T47D (cell line): ENCODE results near the gene TSPAN18.

Experiments used
- DNase-seq, 2 experiments: peaks; one replicate each; pipeline versions ENCODE4 v3.0.0 to v3.0.0-alpha.2; 2011 to 2012; ENCODE audit warnings: low read depth in 1 of 2, low spot score in 1 of 2
- JUND ChIP-seq: IDR thresholded peaks from 2 replicates; pipeline ENCODE4 v1.6.1; 2012; ENCODE audit warnings: low read depth
- in situ Hi-C: cut with HindIII; loops from 2 replicates; pipeline ENCODE4 v1.10.0; 2016; ENCODE audit warnings: low sequenced_read_pairs, low pct_unique_long_range_greater_than_20kb

TSPAN18 gene

DNA sequence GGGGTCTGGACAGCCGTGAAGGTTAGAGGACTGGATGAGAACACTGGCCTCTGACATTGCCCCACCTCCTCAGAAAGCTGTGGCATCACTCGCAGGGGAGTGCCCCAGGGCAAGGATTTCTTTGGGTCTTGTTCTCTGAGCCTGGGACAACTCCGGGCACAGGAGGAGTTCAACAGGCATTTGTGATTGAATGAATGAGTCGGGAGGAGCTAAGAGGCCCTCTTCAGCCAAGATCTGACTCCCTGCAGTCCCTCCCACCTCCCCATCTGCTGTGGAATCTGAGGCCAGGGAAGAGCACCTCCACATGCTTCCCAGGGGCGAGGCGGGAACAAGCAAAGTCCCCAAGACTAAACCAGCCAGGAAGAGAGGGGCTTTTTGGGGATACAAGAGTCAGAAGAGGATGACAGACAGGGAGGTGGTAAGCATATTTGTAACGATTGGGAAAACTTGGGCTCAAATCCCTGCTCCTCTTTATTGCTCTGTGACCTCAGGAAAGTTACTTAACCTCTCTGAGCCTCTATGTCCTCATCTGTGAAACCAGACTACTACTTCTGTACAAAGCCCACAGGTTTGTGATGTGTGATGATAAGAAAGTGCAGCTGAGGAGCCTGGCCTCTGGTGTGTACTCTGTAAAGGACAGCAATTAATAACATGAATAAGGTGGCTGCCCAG, 217.6 kb downstream of the TSPAN18 start:
- DNase-seq = no peak
- no peak for TF ChIP-seq JUND
- in situ Hi-C loops = no loop called here

DNA sequence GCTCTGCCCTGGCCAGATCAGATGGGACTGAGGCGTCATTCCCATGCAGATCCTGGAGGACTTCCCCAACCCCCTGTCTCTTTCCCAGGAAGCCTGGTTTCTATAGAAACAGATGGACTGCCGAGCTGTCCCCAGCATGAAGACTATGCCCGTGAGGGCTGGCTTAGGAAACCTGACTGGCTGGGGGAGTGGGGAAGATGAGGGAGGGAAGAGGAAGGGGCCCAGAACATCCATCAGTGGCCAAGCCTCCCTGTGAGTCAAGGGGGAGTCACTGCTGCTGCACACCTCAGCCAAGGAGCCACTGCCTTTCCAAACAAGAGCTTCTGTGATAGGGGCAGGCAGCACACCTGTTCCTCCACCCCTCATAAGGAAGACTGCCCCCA, 218.1 kb downstream of the TSPAN18 start:
- DNase-seq = no peak
- in situ Hi-C loops = no loop called here
- no peak for TF ChIP-seq JUND

DNA sequence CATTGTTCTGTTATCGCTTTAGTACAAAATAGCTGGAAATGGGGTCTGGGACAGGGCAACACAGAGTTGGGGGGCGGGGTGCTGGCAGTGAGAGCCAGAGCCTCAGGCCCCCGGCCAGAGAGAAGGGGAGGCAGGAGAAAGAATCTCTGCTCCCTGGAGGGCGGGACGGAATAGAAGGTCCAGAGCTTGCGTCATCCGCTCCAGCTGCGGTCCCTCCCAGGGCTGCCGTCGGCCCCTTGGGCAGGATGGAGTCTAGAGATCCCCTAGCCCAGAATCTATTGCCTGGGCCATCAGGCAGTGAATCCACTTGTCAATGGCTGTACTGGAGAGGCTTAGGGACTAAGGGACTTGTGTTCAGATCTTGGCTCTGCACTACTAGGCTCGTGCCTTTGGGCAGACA, 218.9 kb downstream of the TSPAN18 start:
- in situ Hi-C loops = no loop called here
- no peak for DNase-seq
- no peak for TF ChIP-seq JUND

DNA sequence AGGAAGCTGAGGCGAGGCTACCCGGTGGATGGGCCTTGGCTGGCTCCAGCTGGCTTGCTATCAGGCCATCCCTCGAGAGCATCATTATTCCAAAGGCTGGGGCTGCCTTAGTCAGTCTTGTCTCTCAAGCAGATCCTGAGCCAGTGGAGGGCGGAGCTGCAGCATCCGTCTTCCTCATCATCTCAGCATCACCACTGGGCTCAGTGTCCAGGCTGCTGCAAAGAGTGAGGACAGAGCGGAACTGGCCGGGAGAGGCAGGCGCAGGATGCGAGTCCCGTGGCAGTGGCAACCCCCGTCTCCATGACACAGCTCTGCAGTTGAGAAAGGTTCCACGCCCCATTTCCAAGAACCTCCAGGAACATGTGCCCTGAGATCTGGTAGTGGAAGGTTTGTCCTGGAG, 219.5 kb downstream of the TSPAN18 start:
- no peak for DNase-seq
- in situ Hi-C loops = no loop called here
- no peak for TF ChIP-seq JUND

DNA sequence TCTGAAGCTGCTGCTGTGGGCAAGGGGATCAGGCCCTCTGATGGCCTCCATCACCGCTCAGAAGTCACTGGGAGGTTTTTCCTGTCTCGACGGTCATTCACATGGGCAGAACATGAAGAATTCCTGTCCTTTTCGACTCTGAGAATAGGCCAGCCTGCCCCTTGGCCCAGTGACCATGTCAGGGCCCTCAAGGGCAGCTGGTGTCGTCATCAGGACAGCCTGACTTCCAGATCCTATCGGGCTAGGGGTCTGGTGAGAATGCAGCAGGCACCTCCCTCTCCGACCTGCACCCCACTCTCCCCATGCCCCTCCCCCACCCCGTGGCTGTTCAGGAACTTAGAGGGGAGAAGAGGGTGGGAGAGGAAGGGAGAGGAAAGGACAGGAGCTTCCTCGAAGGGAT, 220.4 kb downstream of the TSPAN18 start:
- no peak for TF ChIP-seq JUND
- DNase-seq = no peak
- in situ Hi-C loops = no loop called here

DNA sequence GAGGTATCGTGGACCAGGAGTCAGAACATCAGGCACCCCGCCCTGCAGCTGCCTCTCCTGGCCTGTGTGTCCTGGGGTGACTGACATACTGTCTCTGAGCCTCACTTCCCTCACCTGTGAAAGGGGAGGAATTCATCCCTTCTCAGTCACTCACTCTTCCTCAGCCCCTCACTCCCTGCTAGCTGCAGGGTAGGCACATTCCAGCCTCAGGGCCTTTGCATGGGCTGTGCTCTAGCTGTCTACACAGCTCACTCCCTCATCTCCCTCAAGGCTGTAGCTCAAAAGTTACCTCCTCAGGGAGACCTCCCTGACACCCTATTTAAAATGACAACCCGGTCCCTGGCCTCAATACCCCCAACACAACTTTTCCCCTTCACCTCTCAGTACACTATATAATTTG, 221.4 kb downstream of the TSPAN18 start:
- in situ Hi-C loops = no loop called here
- TF ChIP-seq JUND = no peak
- no peak for DNase-seq

DNA sequence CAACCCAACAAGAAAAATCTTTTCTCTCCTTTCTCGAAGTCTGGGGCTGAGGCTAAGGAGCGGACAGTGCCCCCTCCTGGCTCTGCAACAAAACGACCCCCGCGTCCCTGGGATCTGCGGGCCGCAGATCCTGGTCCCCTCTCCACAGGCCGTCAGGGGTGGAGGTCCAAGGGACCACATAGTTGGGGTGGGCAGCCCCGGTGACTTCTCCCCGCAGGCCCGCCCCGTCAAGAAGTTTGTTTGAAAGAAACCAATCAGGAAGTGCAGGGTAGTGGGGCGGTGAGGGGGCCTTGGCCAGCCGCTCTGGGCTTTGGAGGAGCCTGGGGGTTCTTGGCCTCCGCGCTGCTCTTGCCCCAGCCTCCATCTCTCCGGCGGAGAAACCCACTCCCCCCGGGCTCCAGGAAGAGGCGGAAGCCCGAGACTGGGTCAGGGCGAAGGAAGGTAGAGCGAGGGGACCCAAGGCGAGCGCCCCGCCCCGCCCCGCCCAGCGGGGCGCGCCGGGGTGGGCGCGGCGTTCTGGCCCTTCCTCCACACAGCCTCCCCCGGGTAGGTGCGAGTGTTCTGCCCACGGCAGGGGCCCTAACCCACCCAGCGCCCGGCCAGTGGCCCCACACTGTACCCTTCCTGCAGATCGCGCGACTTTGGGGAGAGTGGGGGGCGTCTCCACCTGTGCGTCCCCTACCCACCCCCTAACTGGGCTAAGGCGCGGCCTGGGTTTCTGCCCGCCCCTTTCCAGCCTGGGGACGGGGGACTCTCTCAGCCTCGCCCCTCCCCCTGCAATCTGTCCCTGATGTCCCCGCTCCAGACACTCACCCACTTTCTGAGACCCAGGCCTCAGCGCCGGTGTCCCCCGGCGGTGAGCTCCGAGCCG, 222.6 kb downstream of the TSPAN18 start:
- TF ChIP-seq JUND = no peak
- DNase-seq = peak in 1 of 2 experiments; percentile 56
- in situ Hi-C loops = no loop called here

DNA sequence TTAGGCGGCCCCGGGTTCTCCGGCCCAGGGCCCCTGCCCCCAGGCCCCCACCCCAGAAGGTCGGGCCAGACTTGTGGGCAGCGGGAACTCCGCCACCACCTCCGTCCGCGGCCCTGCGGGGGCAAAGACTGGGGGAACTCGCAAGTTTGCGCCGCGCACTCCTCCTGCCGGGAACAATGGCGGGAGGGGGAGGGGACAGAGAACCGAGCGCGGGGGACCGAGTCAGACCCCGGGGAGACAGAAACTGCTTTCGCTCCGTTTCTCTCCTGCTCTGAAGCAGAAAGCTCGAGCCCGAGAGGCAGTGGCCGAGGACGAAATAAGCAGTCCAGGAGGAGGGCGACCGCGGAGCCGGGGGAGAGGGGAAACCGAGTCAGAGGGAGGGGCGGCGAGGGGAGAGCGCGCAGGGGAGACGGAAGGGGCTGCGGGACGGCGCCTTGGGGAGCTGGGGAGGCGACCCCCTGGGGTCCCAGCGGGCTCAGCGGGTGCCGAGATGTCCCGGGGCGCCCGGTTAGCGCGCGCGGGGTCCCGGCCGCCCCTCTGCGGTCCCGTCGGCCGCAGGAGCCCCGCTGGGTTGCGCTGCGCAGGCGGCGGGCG, 223.4 kb downstream of the TSPAN18 start:
- in situ Hi-C loops = no loop called here

DNA sequence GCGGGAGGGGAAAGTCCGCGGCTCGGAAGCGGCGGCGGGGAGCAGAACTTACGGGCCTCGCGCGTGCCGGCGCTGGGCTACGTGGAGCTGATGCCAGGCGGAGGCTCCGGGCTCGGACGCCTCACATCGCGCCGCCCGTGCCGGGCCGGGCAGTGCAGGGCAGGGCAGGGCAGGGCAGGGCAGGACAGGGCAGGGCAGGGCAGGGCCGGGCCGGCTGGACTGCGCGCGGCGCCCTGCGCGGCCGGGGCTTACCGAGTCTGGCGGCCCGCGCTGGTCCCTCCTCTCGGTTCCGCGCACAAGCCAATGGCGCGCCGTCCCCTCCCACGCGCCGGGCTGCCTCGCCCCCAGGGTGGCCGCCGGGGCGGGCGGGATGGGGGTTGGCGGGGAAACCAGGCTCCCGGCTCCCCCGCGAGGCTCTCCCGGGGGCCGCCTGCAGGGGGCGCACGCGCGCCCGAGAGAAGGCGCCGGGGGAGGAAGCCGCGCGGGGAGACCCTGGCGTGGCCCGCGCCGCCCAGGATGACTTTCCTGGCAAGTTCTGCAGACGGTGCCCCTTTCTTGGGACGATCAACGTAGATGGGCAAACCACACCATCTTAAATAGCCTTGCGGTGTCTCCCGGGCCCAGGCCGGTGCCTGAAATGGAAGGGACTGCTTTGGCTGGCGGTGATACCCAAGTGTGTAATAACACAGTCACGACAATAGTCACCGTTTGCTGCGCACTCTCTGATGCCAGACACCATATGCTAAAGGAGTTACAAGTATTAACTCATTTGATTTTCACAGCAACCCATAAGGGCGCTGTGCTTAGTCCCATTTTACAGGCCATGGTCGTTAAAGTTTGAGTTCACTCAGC, 224.1 kb downstream of the TSPAN18 start, which contains the start of gene TP53I11:
Gene TP53I11, minus strand, starts transcription at position 259 of the 852 bp plus-strand sequence. CDS start 12,548 bp downstream, outside the sequence.
- peak; percentile 84 to 95 for DNase-seq
- in situ Hi-C loops = no loop called here
- TF ChIP-seq JUND = no peak

More for the DNA sequence above, 223.4 kb downstream of the TSPAN18 start:
- DNase-seq = no peak
- TF ChIP-seq JUND = no peak

DNA sequence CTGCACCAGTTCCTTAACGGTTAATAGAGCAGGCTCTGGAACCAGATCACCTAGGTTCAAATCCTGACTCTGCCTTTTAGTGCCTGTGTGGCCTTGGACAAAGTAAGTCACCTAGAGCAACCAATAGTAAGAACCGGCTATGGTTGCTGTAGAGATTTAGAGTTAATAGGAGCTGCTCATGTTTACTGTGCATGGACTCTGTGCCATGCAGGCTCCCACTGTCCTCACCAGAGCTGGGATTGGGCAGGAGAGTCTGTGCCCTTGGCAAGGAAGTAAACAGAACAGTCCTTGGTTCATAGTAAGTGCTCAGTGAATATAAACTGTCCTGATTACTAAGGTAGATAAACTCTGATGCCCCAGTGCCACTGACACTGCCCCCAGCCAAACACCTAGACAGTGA, 225.3 kb downstream of the TSPAN18 start:
- no peak for TF ChIP-seq JUND
- DNase-seq = peak in 1 of 2 experiments; percentile 49
- in situ Hi-C loops = no loop called here

DNA sequence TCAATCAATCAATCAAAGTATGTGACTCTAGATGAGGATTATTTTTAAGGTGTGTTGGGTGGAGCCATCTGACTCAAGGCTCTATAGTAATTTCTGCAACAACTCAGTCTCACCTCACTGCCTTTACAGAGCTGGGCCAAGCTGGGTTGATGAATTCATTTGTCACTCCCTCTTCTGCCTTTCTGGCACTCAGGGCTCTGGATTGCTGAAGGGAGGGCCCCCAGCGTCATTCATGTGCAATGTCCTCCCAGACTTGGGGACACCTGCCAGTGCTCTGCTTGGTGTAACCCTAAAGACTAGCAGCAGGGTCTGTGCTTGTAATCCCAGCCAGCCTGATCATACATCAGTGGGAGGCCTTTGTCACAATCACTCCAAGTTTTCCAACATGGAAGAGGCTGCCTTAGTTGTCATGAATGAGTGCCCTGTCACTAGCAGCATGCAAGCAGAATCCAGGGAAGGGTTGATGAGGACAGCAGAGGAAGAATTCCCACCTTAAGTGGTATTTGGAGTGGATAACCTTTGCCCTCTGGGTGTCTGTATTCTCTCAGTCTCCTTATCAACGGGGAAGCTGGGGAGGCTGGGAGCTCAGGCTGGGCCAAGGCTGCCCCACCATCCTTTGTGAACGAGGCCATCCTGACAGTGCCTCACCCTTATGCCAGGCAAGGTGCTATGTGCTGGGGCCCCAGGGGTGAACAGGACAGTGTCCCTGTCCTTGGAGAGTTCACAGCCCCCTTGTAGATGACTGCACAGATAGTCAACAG, 225.9 kb downstream of the TSPAN18 start:
- in situ Hi-C loops = no loop called here
- no peak for TF ChIP-seq JUND
- DNase-seq = no peak
